Activated CD8-positive, alpha-beta memory T cell treated with anti-CD3 and anti-CD28 coated beads, Interleukin-2, amount 10 ng/mL, durations not matched to agents 7 days and 5 days (primary cell): ENCODE results near the gene ADAMTS2. TPM values are rescaled to one million over a fixed set of nuclear protein-coding genes. Genes with fewer than 3 reads are reported as not detected.

Source experiments
- ATAC-seq: fragments of 150-1000 bp; cut with Tn5 transposase; one replicate; pipeline ENCODE4 v1.10.0; 2021; ENCODE audit warnings: moderate library complexity
- CTCF ChIA-PET: fragments of 350-600 bp; sonication (Branson Sonifier 250); formaldehyde crosslinking; loops from one replicate; lab custom pipeline; 2021; ENCODE audit warnings: antibody characterized with exemption; lab: Charles Lee
- DNase-seq: peaks from one replicate; pipeline ENCODE4 v3.0.0-alpha.2; 2020
- H3K27ac Mint-ChIP-seq: one replicate; pipeline ENCODE4 v1.8.0; 2021; ENCODE audit warnings: mild to moderate bottlenecking, mixed read lengths
- H3K27me3 Mint-ChIP-seq: one replicate; pipeline ENCODE4 v1.8.0; 2021; ENCODE audit warnings: mixed read lengths
- H3K36me3 Mint-ChIP-seq: one replicate; pipeline ENCODE4 v1.8.0; 2021; ENCODE audit warnings: mild to moderate bottlenecking, mixed read lengths
- H3K4me1 Mint-ChIP-seq: one replicate; pipeline ENCODE4 v1.8.0; 2021; ENCODE audit warnings: mixed read lengths
- H3K4me3 Mint-ChIP-seq: one replicate; pipeline ENCODE4 v1.8.0; 2021; ENCODE audit warnings: mild to moderate bottlenecking, moderate library complexity, mixed read lengths
- H3K9me3 Mint-ChIP-seq: one replicate; pipeline ENCODE4 v1.8.0; 2022; ENCODE audit warnings: low read depth, mixed read lengths
- total RNA-seq, 2 experiments: library from RNA; stranded (reverse); gene quantifications; one replicate each; pipeline ENCODE4 v1.2.3, GENCODE V29; 2021

The ADAMTS2 gene
- total RNA-seq, 2 experiments from 2014 or later = not detected

DNA sequence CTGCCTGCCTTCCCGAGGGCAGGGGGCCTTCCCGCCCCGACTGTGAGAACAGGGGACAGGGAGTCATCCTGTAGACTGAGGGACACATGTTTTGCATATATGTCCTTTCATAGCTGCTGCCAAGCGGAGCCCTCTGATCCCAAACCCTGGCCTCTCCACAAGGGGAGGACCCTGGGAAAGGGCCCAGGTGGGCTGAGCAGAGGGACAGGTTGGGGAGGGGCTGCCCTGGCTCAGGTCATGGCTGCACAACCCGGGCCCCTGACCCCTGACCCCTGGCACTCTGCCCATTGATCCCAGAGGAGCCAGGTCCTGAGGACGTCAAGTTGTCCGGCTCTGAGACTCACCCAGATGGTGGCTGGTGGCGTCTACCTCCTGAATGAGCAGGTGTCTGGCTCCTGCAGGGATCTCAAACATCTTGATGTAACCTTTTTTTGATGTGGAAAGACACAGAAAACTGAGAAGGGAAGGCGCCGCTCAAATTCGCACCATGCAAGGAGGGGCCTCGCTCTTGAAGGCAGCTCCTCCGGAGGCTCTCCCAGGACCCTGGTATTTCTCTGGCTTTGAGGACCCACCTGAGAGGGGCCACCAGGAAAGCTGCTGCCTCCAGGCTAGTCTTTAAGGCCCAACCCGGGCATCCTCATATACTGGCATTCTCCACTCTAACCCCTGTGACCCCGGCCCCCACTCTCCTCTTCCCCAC, 213.2 kb downstream of the ADAMTS2 start:
- no peak overlapping the region for H3K27ac Mint-ChIP-seq
- H3K27me3 Mint-ChIP-seq = no peaks in the 10 kb centered on the region
- H3K36me3 Mint-ChIP-seq = peaks cover 3% of the 10 kb centered on the region
- CTCF ChIA-PET = no interaction called here
- peaks cover 12% of the 10 kb centered on the region for H3K9me3 Mint-ChIP-seq
- no peaks in the 10 kb centered on the region for H3K4me1 Mint-ChIP-seq
- no peak for ATAC-seq
- DNase-seq = no peak
- no peak overlapping the region for H3K4me3 Mint-ChIP-seq

DNA sequence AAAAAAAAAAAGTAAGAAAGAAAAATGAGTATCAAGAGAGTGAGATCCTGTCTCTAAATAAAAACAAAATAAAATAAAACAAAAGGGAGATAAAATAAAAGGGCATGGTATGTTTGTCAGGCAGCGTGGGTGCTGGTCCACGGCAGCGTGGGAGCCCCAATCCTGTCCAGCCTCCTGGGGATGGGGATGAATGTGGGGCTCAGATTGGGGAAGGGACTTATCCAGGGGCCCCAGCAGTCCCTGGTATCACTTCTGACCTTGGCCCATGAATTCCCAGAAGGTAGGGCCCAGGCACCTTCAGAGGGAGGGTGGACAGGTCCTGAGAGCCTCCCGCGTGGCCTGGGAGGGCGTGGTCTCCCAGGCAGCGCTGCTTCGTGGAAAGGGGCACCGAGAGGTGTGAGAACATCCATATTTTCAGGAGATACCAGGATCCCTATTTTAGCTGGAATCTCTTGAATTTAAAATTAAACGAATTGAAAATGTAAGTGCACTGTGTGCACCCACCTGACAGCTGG, 213.9 kb downstream of the ADAMTS2 start:
- Mint-ChIP-seq H3K9me3 (peaks cover 12% of the 10 kb centered on the region), H3K4me1 (no peaks in the 10 kb centered on the region), H3K4me3 (no peak overlapping the region), H3K27me3 (no peaks in the 10 kb centered on the region), H3K27ac (no peak overlapping the region), H3K36me3 (peaks cover 3% of the 10 kb centered on the region)
- DNase-seq (no peak), ATAC-seq (no peak)
- CTCF ChIA-PET = no interaction called here

GRCh38 chr5:179130101-179130681, 215.1 kb downstream of the ADAMTS2 start:
- no peaks in the 10 kb centered on the region for H3K27me3 Mint-ChIP-seq
- CTCF ChIA-PET = no interaction called here
- no peak overlapping the region for H3K4me3 Mint-ChIP-seq
- peaks cover 11% of the 10 kb centered on the region for H3K9me3 Mint-ChIP-seq
- no peak overlapping the region for H3K27ac Mint-ChIP-seq
- no peaks in the 10 kb centered on the region for H3K4me1 Mint-ChIP-seq
- ATAC-seq = no peak
- peaks cover 2% of the 10 kb centered on the region for H3K36me3 Mint-ChIP-seq
- DNase-seq = no peak

DNA sequence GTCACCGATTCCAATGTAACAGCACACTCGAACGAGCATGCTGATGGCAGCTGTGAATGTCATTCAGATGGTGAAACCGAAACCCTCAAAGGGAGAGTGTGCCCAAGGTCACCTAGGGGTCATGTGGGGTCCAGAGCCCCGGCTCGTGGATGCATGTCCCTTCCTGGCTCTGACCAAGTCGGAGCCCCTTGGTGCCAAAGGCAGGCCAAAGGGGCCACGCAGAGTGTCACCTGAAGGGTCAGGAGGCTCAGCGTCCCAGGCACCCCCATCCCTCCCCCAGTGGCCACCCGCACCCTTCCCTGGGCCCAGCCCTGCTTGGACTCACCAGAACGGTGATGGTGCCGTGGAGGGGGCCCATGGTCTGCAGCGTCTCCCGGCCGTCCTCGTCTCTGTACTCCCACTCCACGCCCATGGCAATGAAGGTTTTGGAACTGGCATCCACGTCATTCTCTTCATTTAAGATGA, 215.6 kb downstream of the ADAMTS2 start:
- DNase-seq = no peak
- no peak for ATAC-seq
- H3K4me3 Mint-ChIP-seq = no peak overlapping the region
- peaks cover 9% of the 10 kb centered on the region for H3K9me3 Mint-ChIP-seq
- no peaks in the 10 kb centered on the region for H3K27me3 Mint-ChIP-seq
- no peaks in the 10 kb centered on the region for H3K4me1 Mint-ChIP-seq
- CTCF ChIA-PET = no interaction called here
- no peak overlapping the region for H3K27ac Mint-ChIP-seq
- no peaks in the 10 kb centered on the region for H3K36me3 Mint-ChIP-seq

DNA sequence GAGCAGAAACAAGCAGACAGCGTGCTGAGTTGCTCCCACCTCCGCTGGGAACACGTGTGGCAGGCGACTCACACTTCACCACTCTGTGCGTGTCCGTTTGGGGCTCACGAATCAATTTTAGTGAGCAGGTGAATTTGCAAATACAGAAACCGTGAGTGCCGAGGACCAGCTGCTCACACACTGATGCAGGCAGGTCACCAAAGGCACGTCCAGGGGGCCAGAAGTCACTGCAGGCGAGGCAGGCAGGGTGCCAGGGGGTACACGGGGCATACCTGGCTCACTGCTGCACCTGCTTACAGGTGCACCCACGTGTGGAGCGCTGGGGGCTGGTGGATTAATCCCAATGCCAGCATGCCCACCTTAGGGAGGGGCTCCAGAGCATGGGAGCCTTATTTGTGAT, 216.3 kb downstream of the ADAMTS2 start:
- no peaks in the 10 kb centered on the region for H3K27me3 Mint-ChIP-seq
- H3K36me3 Mint-ChIP-seq = no peaks in the 10 kb centered on the region
- DNase-seq (no peak), ATAC-seq (no peak)
- H3K9me3 Mint-ChIP-seq = peaks cover 5% of the 10 kb centered on the region
- no peak overlapping the region for H3K27ac Mint-ChIP-seq
- no peaks in the 10 kb centered on the region for H3K4me1 Mint-ChIP-seq
- H3K4me3 Mint-ChIP-seq = no peak overlapping the region
- CTCF ChIA-PET = no interaction called here

- no peaks in the 10 kb centered on the region for H3K27me3 Mint-ChIP-seq
- no peaks in the 10 kb centered on the region for H3K4me1 Mint-ChIP-seq
- H3K4me3 Mint-ChIP-seq = no peak overlapping the region
- H3K9me3 Mint-ChIP-seq = peaks cover 3% of the 10 kb centered on the region
- no peak for ATAC-seq
- H3K36me3 Mint-ChIP-seq = no peaks in the 10 kb centered on the region
- no peak overlapping the region for H3K27ac Mint-ChIP-seq
- DNase-seq = no peak
- CTCF ChIA-PET = no interaction called here
Measured at GRCh38 chr5:179128041-179128365, 217.3 kb downstream of the ADAMTS2 start.

DNA sequence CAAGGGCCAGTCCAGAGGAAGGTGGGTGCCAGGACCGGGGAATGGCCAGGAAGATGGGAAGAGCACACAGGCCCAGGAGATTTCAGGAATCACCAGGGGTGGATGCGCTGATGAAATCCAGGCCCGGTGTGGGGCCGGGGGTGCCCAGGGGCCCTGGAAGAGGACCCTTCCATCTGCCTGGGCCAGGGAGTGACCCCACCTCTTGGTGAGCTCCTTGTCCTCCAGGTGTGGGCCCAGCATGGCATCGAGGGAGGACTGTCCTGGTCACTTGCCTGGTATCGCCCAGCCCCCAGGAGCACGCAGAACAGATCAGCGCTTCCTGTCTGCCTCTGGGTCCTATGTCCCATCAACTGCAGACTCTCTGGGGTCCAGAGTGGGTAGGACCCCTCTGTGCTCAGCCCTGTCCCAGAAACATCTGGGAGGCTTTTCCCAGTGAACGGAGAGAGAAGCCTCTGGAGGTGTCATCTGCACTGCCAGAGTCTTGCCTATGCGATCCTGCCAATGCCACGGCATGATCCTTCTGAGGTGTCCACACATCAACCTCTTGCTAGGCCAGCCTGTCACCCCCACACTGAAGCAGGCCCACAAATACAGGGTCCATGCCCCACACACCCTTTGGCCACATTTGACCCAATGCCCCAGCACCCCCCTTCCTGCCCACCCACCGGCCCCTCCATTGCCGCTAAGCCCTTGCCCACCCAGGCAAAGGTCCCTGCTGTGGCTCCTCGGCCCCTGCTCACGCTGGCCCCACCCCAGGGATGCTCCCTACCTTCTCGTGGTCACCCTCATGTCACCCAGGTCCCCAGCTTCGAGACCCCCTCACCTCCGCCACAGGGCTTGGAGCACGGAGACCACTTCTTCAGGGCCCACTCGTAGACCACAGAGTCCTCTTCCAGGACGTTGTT, 217.9 kb downstream of the ADAMTS2 start:
- H3K36me3 Mint-ChIP-seq = no peaks in the 10 kb centered on the region
- no peak overlapping the region for H3K4me3 Mint-ChIP-seq
- no peaks in the 10 kb centered on the region for H3K4me1 Mint-ChIP-seq
- CTCF ChIA-PET = no interaction called here
- no peaks in the 10 kb centered on the region for H3K27me3 Mint-ChIP-seq
- ATAC-seq = no peak
- no peak overlapping the region for H3K27ac Mint-ChIP-seq
- no peak for DNase-seq
- H3K9me3 Mint-ChIP-seq = no peaks in the 10 kb centered on the region

GRCh38 chr5:179126506-179126991, 218.7 kb downstream of the ADAMTS2 start:
- ATAC-seq = no peak
- Mint-ChIP-seq H3K4me3 (no peak overlapping the region), H3K9me3 (no peaks in the 10 kb centered on the region), H3K36me3 (no peaks in the 10 kb centered on the region), H3K27me3 (no peaks in the 10 kb centered on the region), H3K27ac (no peak overlapping the region), H3K4me1 (no peaks in the 10 kb centered on the region)
- no peak for DNase-seq
- CTCF ChIA-PET = no interaction called here

GRCh38 chr5:179125789-179126505, 219.3 kb downstream of the ADAMTS2 start:
- Mint-ChIP-seq H3K4me1 (no peaks in the 10 kb centered on the region), H3K27ac (no peak overlapping the region), H3K4me3 (no peak overlapping the region), H3K36me3 (no peaks in the 10 kb centered on the region), H3K27me3 (no peaks in the 10 kb centered on the region), H3K9me3 (no peaks in the 10 kb centered on the region)
- CTCF ChIA-PET = no interaction called here
- DNase-seq (no peak), ATAC-seq (no peak)

DNA sequence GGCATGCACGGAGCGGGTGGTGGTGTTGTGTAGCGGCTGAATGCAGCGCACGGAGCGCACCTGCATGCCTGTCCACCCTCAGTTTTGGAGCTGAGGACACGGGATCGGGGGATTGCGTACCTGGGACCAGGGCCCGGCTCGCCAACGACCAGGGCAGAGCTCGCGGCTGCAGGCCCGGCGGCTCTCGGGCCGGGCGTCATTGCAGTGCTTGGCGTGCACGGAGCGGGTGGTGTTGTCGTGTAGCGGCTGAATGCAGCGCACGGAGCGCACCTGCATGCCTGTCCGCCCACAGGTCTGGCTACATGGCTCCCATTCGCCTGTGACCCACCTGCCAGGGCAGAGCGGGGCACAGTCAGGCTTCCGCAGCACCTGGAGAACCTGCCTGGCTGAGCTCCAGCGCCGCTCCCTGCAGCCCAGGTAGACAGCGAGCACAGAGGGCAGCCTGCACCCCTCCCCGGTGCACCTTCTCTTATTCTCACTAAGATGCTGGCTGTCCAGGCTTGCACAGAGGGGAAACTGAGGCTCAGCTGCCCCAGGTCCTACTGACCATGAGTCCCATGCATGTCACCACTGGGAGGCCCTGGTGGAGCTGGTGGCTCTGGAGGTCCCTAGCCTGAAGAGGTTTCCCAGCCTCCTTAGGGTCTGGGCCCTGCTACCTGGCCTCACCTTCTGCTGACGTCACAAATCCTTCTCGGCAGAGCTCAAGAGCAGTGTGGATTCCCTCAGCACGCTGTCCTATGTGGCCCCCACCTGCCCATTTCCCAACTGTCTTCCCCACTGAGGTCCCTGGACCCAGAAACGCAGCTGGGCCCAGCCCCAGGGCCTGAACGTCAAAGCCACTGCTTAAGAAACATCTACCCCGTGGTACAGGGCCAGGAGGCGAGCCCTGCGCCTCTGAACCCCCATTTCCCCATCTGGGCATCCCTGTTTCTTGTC, 220.1 kb downstream of the ADAMTS2 start:
- DNase-seq (peak; percentile 4), ATAC-seq (no peak)
- no peaks in the 10 kb centered on the region for H3K36me3 Mint-ChIP-seq
- no peaks in the 10 kb centered on the region for H3K27me3 Mint-ChIP-seq
- no peak overlapping the region for H3K4me3 Mint-ChIP-seq
- no peaks in the 10 kb centered on the region for H3K4me1 Mint-ChIP-seq
- no peak overlapping the region for H3K27ac Mint-ChIP-seq
- CTCF ChIA-PET = no interaction called here
- H3K9me3 Mint-ChIP-seq = peaks cover 2% of the 10 kb centered on the region

GRCh38 chr5:179124273-179124852, 220.9 kb downstream of the ADAMTS2 start:
- DNase-seq (peak; percentile 21), ATAC-seq (no peak)
- H3K4me3 Mint-ChIP-seq = no peak overlapping the region
- no peaks in the 10 kb centered on the region for H3K36me3 Mint-ChIP-seq
- H3K4me1 Mint-ChIP-seq = no peaks in the 10 kb centered on the region
- CTCF ChIA-PET = no interaction called here
- no peak overlapping the region for H3K27ac Mint-ChIP-seq
- no peaks in the 10 kb centered on the region for H3K27me3 Mint-ChIP-seq
- H3K9me3 Mint-ChIP-seq = peaks cover 4% of the 10 kb centered on the region
